KOPT-K1 (cell line): ENCODE data around the gene PLEKHA8.

Source experiments
- H3K27ac ChIP-seq: fragments of 200-600 bp; sonication (generic); 2 replicates; pipeline ENCODE4 v1.5.1; 2016; ENCODE audit warnings: antibody characterized with exemption, mild to moderate bottlenecking, low read depth, low read length; ENCODE audit not compliant: poor library complexity, severe bottlenecking
- H3K36me3 ChIP-seq: fragments of 200-600 bp; sonication (generic); 2 replicates; pipeline ENCODE4 v1.5.1; 2017; ENCODE audit warnings: antibody characterized with exemption, mild to moderate bottlenecking, low read length, moderate library complexity; ENCODE audit not compliant: insufficient read depth
- H3K9me3 ChIP-seq: fragments of 200-600 bp; sonication (generic); 2 replicates; pipeline ENCODE4 v1.5.1; 2017; ENCODE audit warnings: antibody characterized with exemption, low read length, mild to moderate bottlenecking; ENCODE audit not compliant: insufficient read depth, poor library complexity, severe bottlenecking

Gene PLEKHA8

GRCh38 chr7:30068117-30068516 lies 39.9 kb downstream of the PLEKHA8 start:
- Histone ChIP-seq H3K9me3 (no peaks in the 10 kb centered on the region), H3K36me3 (peaks cover 18% of the 10 kb centered on the region; the same call in 1 of the 2 replicates), H3K27ac (no peak overlapping the region)

GRCh38 chr7:30069096-30069867 lies 41.1 kb downstream of the PLEKHA8 start:
- no peak overlapping the region for H3K27ac ChIP-seq
- H3K9me3 ChIP-seq, result no peaks in the 10 kb centered on the region
- H3K36me3 ChIP-seq, result peaks cover 8% of the 10 kb centered on the region; the same call in 1 of the 2 replicates

- Histone ChIP-seq H3K9me3 (no peaks in the 10 kb centered on the region), H3K27ac (no peak overlapping the region), H3K36me3 (peaks cover 8% of the 10 kb centered on the region; the same call in 1 of the 2 replicates)
These were observed 41.8 kb downstream of the PLEKHA8 start for GRCh38 chr7:30070052-30070451.

GRCh38 chr7:30072735-30073134 lies 44.5 kb downstream of the PLEKHA8 start:
- Histone ChIP-seq H3K27ac (no peak overlapping the region), H3K36me3 (peaks cover 8% of the 10 kb centered on the region; the same call in 1 of the 2 replicates)

GRCh38 chr7:30074422-30075030 lies 46.3 kb downstream of the PLEKHA8 start:
- Histone ChIP-seq H3K27ac (no peak overlapping the region), H3K36me3 (peaks cover 18% of the 10 kb centered on the region; the same call in 1 of the 2 replicates)

More at GRCh38 chr7:30072735-30073134, 44.5 kb downstream of the PLEKHA8 start:
- H3K9me3 ChIP-seq, result no peaks in the 10 kb centered on the region

GRCh38 chr7:30076411-30076810 lies 48.2 kb downstream of the PLEKHA8 start:
- Histone ChIP-seq H3K36me3 (peaks cover 23% of the 10 kb centered on the region; the same call in 1 of the 2 replicates), H3K9me3 (no peaks in the 10 kb centered on the region), H3K27ac (no peak overlapping the region)

More at GRCh38 chr7:30074422-30075030, 46.3 kb downstream of the PLEKHA8 start:
- no peaks in the 10 kb centered on the region for H3K9me3 ChIP-seq

GRCh38 chr7:30078280-30078679 lies 50.1 kb downstream of the PLEKHA8 start:
- Histone ChIP-seq H3K27ac (no peak overlapping the region), H3K36me3 (peaks cover 18% of the 10 kb centered on the region; the same call in 1 of the 2 replicates), H3K9me3 (no peaks in the 10 kb centered on the region)

GRCh38 chr7:30079880-30080279 lies 51.7 kb downstream of the PLEKHA8 start:
- Histone ChIP-seq H3K36me3 (peaks cover 18% of the 10 kb centered on the region; the same call in 1 of the 2 replicates), H3K9me3 (no peaks in the 10 kb centered on the region), H3K27ac (no peak overlapping the region)

- Histone ChIP-seq H3K36me3 (peaks cover 18% of the 10 kb centered on the region; the same call in 1 of the 2 replicates), H3K9me3 (no peaks in the 10 kb centered on the region), H3K27ac (no peak overlapping the region)
These were observed 52.6 kb downstream of the PLEKHA8 start for GRCh38 chr7:30080818-30081217.

GRCh38 chr7:30082686-30083085 lies 54.5 kb downstream of the PLEKHA8 start:
- Histone ChIP-seq H3K9me3 (no peaks in the 10 kb centered on the region), H3K36me3 (peaks cover 18% of the 10 kb centered on the region; the same call in 1 of the 2 replicates), H3K27ac (no peak overlapping the region)

- Histone ChIP-seq H3K9me3 (no peaks in the 10 kb centered on the region), H3K27ac (no peak overlapping the region), H3K36me3 (peaks cover 18% of the 10 kb centered on the region; the same call in 1 of the 2 replicates)
These were observed 55.1 kb downstream of the PLEKHA8 start for GRCh38 chr7:30083334-30083733.

GRCh38 chr7:30084212-30084611 lies 56.0 kb downstream of the PLEKHA8 start:
- Histone ChIP-seq H3K36me3 (peaks cover 11% of the 10 kb centered on the region; the same call in 1 of the 2 replicates), H3K27ac (no peak overlapping the region), H3K9me3 (no peaks in the 10 kb centered on the region)

GRCh38 chr7:30086529-30086928 lies 58.3 kb downstream of the PLEKHA8 start:
- Histone ChIP-seq H3K27ac (no peak overlapping the region), H3K36me3 (no peaks in the 10 kb centered on the region), H3K9me3 (no peaks in the 10 kb centered on the region)

- Histone ChIP-seq H3K36me3 (no peaks in the 10 kb centered on the region; the same call in 1 of the 2 replicates), H3K27ac (no peak overlapping the region), H3K9me3 (no peaks in the 10 kb centered on the region)
These were observed 59.2 kb downstream of the PLEKHA8 start for GRCh38 chr7:30087371-30087770.

GRCh38 chr7:30088362-30088761 lies 60.1 kb downstream of the PLEKHA8 start:
- H3K27ac ChIP-seq, result no peak overlapping the region
- H3K9me3 ChIP-seq, result no peaks in the 10 kb centered on the region
- no peaks in the 10 kb centered on the region; the same call in 1 of the 2 replicates for H3K36me3 ChIP-seq
